Tibial nerve (tissue), 3 donors: Measurements from ENCODE around the gene RGPD8.

Experiments
- CTCF ChIP-seq, 5 experiments: fragments of 200-600 bp in 3 of 5; fragments of 450-650 bp in 2 of 5; sonication (generic) in 3 of 5; IDR thresholded peaks; one replicate each; pipeline ENCODE4 v1.5.1; 2016 to 2019; ENCODE audit warnings: antibody characterized with exemption in 5 of 5, mild to moderate bottlenecking in 3 of 5, moderate library complexity in 2 of 5
- POLR2A ChIP-seq, 2 donors: fragments of 450-650 bp; IDR thresholded peaks; one replicate each; pipeline ENCODE4 v1.6.1; 2017; ENCODE audit warnings: antibody characterized with exemption in 2 of 2, mild to moderate bottlenecking in 2 of 2, moderate library complexity in 2 of 2

GRCh38 chr2:112321375-112322320, 111.8 kb downstream of the RGPD8 start:
- TF ChIP-seq CTCF (IDR thresholded peaks at IDR 0.05): no peak
- TF ChIP-seq POLR2A (IDR thresholded peaks at IDR 0.05): no peak
